ENCODE results near the gene SMURF2.

Gene SMURF2

DNA sequence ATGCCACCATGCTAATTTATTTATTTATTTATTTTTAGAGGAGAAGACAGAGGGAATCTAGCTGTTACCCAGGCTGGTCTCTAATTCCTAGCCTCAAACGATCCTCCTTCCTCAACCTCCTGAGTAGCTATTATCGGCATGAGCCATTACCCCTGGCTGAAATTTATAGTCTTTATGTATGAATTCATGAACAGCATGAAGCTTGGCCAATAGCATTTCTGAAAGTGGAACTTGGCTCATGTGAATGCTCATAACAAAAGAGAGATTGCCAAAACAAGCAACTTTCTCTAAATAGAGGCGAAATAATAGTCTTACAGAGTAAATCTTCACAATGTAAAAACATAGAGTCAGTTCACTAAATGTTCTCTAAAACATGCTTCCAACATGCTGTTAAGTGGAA lies 30.1 kb upstream of the SMURF2 start:
- ATAC-seq: no peak
- TF ChIP-seq ZNF565 (CRISPR knock-in tag; conservative IDR thresholded peaks at IDR 0.05; ENCODE audit: low read depth): no peak
- TF ChIP-seq RARB (CRISPR knock-in tag; IDR thresholded peaks at IDR 0.05): no peak
- no peak for TF ChIP-seq ISL1 (CRISPR knock-in tag; IDR thresholded peaks at IDR 0.05)
- TF ChIP-seq, protein P1, sequence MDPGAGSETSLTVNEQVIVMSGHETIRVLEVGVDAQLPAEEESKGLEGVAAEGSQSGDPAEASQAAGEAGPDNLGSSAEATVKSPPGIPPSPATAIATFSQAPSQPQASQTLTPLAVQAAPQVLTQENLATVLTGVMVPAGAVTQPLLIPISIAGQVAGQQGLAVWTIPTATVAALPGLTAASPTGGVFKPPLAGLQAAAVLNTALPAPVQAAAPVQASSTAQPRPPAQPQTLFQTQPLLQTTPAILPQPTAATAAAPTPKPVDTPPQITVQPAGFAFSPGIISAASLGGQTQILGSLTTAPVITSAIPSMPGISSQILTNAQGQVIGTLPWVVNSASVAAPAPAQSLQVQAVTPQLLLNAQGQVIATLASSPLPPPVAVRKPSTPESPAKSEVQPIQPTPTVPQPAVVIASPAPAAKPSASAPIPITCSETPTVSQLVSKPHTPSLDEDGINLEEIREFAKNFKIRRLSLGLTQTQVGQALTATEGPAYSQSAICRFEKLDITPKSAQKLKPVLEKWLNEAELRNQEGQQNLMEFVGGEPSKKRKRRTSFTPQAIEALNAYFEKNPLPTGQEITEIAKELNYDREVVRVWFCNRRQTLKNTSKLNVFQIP (CRISPR knock-in tag; IDR thresholded peaks at IDR 0.05; ENCODE audit: borderline replicate concordance, low read depth): no peak
- TF ChIP-seq, protein P2, sequence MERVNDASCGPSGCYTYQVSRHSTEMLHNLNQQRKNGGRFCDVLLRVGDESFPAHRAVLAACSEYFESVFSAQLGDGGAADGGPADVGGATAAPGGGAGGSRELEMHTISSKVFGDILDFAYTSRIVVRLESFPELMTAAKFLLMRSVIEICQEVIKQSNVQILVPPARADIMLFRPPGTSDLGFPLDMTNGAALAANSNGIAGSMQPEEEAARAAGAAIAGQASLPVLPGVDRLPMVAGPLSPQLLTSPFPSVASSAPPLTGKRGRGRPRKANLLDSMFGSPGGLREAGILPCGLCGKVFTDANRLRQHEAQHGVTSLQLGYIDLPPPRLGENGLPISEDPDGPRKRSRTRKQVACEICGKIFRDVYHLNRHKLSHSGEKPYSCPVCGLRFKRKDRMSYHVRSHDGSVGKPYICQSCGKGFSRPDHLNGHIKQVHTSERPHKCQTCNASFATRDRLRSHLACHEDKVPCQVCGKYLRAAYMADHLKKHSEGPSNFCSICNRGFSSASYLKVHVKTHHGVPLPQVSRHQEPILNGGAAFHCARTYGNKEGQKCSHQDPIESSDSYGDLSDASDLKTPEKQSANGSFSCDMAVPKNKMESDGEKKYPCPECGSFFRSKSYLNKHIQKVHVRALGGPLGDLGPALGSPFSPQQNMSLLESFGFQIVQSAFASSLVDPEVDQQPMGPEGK (CRISPR knock-in tag; IDR thresholded peaks at IDR 0.05; ENCODE audit: borderline replicate concordance): no peak
- no peak for TF ChIP-seq ZFP30 (CRISPR knock-in tag; IDR thresholded peaks at IDR 0.05)
- no peak for TF ChIP-seq ZFP3 (CRISPR knock-in tag; IDR thresholded peaks at IDR 0.05)
- TF ChIP-seq ZNF8 (CRISPR knock-in tag; IDR thresholded peaks at IDR 0.05): no peak
- TF ChIP-seq, protein P3, sequence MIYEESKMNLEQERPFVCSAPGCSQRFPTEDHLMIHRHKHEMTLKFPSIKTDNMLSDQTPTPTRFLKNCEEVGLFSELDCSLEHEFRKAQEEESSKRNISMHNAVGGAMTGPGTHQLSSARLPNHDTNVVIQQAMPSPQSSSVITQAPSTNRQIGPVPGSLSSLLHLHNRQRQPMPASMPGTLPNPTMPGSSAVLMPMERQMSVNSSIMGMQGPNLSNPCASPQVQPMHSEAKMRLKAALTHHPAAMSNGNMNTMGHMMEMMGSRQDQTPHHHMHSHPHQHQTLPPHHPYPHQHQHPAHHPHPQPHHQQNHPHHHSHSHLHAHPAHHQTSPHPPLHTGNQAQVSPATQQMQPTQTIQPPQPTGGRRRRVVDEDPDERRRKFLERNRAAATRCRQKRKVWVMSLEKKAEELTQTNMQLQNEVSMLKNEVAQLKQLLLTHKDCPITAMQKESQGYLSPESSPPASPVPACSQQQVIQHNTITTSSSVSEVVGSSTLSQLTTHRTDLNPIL (CRISPR knock-in tag; IDR thresholded peaks at IDR 0.05; ENCODE audit: low read depth): no peak
- TF ChIP-seq OSR1 (CRISPR knock-in tag; IDR thresholded peaks at IDR 0.05): no peak
- TF ChIP-seq GLIS3 (CRISPR knock-in tag; IDR thresholded peaks at IDR 0.05): no peak
- no peak for TF ChIP-seq TCF4 (CRISPR knock-in tag; IDR thresholded peaks at IDR 0.05; ENCODE audit: borderline replicate concordance)
- no peak for TF ChIP-seq ARNTL (CRISPR knock-in tag; IDR thresholded peaks at IDR 0.05; ENCODE audit: borderline replicate concordance, low read depth)
- TF ChIP-seq ZNF70 (CRISPR knock-in tag; IDR thresholded peaks at IDR 0.05): no peak
- no peak for TF ChIP-seq CSDC2 (CRISPR knock-in tag; IDR thresholded peaks at IDR 0.05)
- TF ChIP-seq ZC3H10 (CRISPR knock-in tag; IDR thresholded peaks at IDR 0.05): no peak
- no peak for TF ChIP-seq TOX (CRISPR knock-in tag; IDR thresholded peaks at IDR 0.05; ENCODE audit: borderline replicate concordance)
- TF ChIP-seq ESRRG (CRISPR knock-in tag; IDR thresholded peaks at IDR 0.05): no peak
- no peak for TF ChIP-seq BACH2 (CRISPR knock-in tag; IDR thresholded peaks at IDR 0.05; ENCODE audit: borderline replicate concordance)

DNA sequence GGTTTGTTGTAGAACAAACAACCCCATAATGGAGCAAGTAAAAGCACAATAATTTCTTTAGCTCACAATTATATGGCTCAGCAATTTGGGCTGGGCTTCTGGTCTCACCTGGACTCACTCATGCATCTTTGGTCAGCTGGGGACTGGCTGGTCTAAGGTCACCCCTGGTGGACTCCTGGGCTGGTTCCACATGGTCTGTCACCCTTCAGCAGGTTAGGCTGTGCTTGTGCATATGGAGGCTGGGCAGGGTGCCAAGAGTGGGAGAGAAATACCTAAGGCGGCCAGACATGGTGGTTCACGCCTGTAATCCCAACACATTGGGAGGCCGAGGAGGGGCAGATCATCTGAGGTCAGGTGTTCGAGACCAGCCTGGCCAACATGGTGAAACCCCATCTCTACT lies 27.0 kb upstream of the SMURF2 start:
- TF ChIP-seq, protein P1 (CRISPR knock-in tag; IDR thresholded peaks at IDR 0.05; ENCODE audit: borderline replicate concordance, low read depth): no peak
- TF ChIP-seq, protein P3 (CRISPR knock-in tag; IDR thresholded peaks at IDR 0.05; ENCODE audit: low read depth): no peak
- TF ChIP-seq ZFP3 (CRISPR knock-in tag; IDR thresholded peaks at IDR 0.05) (no peak), TCF4 (CRISPR knock-in tag; IDR thresholded peaks at IDR 0.05; ENCODE audit: borderline replicate concordance) (no peak), TOX (CRISPR knock-in tag; IDR thresholded peaks at IDR 0.05; ENCODE audit: borderline replicate concordance) (no peak), ARNTL (CRISPR knock-in tag; IDR thresholded peaks at IDR 0.05; ENCODE audit: borderline replicate concordance, low read depth) (no peak), ZNF565 (CRISPR knock-in tag; conservative IDR thresholded peaks at IDR 0.05; ENCODE audit: low read depth) (no peak), SNAI2 (CRISPR knock-in tag; IDR thresholded peaks at IDR 0.05) (no peak), CSDC2 (CRISPR knock-in tag; IDR thresholded peaks at IDR 0.05) (no peak), ISL1 (CRISPR knock-in tag; IDR thresholded peaks at IDR 0.05) (no peak), PPARA (CRISPR knock-in tag; IDR thresholded peaks at IDR 0.05; ENCODE audit: borderline replicate concordance) (no peak), ZNF8 (CRISPR knock-in tag; IDR thresholded peaks at IDR 0.05) (no peak), ZC3H10 (CRISPR knock-in tag; IDR thresholded peaks at IDR 0.05) (no peak), ESRRG (CRISPR knock-in tag; IDR thresholded peaks at IDR 0.05) (no peak)
- TF ChIP-seq, protein P2 (CRISPR knock-in tag; IDR thresholded peaks at IDR 0.05; ENCODE audit: borderline replicate concordance): no peak
- TF ChIP-seq, protein P4, sequence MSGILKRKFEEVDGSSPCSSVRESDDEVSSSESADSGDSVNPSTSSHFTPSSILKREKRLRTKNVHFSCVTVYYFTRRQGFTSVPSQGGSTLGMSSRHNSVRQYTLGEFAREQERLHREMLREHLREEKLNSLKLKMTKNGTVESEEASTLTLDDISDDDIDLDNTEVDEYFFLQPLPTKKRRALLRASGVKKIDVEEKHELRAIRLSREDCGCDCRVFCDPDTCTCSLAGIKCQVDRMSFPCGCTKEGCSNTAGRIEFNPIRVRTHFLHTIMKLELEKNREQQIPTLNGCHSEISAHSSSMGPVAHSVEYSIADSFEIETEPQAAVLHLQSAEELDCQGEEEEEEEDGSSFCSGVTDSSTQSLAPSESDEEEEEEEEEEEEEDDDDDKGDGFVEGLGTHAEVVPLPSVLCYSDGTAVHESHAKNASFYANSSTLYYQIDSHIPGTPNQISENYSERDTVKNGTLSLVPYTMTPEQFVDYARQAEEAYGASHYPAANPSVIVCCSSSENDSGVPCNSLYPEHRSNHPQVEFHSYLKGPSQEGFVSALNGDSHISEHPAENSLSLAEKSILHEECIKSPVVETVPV (CRISPR knock-in tag; IDR thresholded peaks at IDR 0.05): no peak
- no peak; the same call in 2 of the 3 replicates for ATAC-seq
